Measurements from ENCODE around the gene CD1D. TPM values are rescaled to one million over a fixed set of nuclear protein-coding genes. Genes with fewer than 3 reads are reported as not detected.
"Not testable (repeated sequence)": the region's sequence is repeated elsewhere in the genome, so short reads cannot be mapped to it uniquely, and the experiment has no call there.

The CD1D gene
- total RNA-seq, 1 experiment from 2014 or later: 0.19 TPM

- peaks cover 37% of the 10 kb centered on the region for H3K27me3 Mint-ChIP-seq (ENCODE audit: insufficient read depth, unreplicated experiment)
- H3K36me3 Mint-ChIP-seq (ENCODE audit: insufficient read depth, unreplicated experiment): no peaks in the 10 kb centered on the region
- POLR2A ChIA-PET: no interaction called here
- no peak overlapping the region for H3K27ac Mint-ChIP-seq (ENCODE audit: low read depth, unreplicated experiment)
- no peaks in the 10 kb centered on the region for H3K9me3 Mint-ChIP-seq (ENCODE audit: unreplicated experiment)
- H3K4me1 Mint-ChIP-seq (ENCODE audit: insufficient read depth, unreplicated experiment): no peaks in the 10 kb centered on the region
- no TSS peak for BruUV-seq (replicated peaks)
- no peak overlapping the region for H3K4me3 Mint-ChIP-seq (ENCODE audit: unreplicated experiment)
- no peak for TF ChIP-seq CTCF (IDR thresholded peaks at IDR 0.05; ENCODE audit: unreplicated experiment)
- CTCF ChIA-PET: interaction anchor here (0.6 to 1.2 kb wide), 4 partner anchors 9 to 829 kb away, joined by 3 to 5 read pairs (median 3); no protein-coding TSS in a partner anchor
- DNase-seq (ENCODE audit: unreplicated experiment): peak; percentile 24
- intact Hi-C loops (cut with micrococcal nuclease): no loop called here
These were observed 11.6 kb upstream of the CD1D start for GRCh38 chr1:158169105-158169504.

- DNase-seq (ENCODE audit: unreplicated experiment); intact Hi-C loops (cut with micrococcal nuclease); H3K4me3 Mint-ChIP-seq (ENCODE audit: unreplicated experiment); POLR2A ChIA-PET; H3K9me3 Mint-ChIP-seq (ENCODE audit: unreplicated experiment); H3K36me3 Mint-ChIP-seq (ENCODE audit: insufficient read depth, unreplicated experiment); H3K4me1 Mint-ChIP-seq (ENCODE audit: insufficient read depth, unreplicated experiment); BruUV-seq (replicated peaks); H3K27ac Mint-ChIP-seq (ENCODE audit: low read depth, unreplicated experiment): not testable (repeated sequence)
- CTCF ChIA-PET: interaction anchor here (0.7 to 2.0 kb wide), 3 partner anchors 9 to 219 kb away, joined by 4 to 5 read pairs (median 4); no protein-coding TSS in a partner anchor
- H3K27me3 Mint-ChIP-seq (ENCODE audit: insufficient read depth, unreplicated experiment): peaks cover 29% of the 10 kb centered on the region
These were observed 4.8 kb upstream of the CD1D start for GRCh38 chr1:158175915-158176314.

GRCh38 chr1:158176399-158176798, 4.3 kb upstream of the CD1D start:
- Mint-ChIP-seq H3K27me3 (ENCODE audit: insufficient read depth, unreplicated experiment) (peaks cover 32% of the 10 kb centered on the region), H3K9me3 (ENCODE audit: unreplicated experiment) (no peaks in the 10 kb centered on the region), H3K36me3 (ENCODE audit: insufficient read depth, unreplicated experiment) (no peaks in the 10 kb centered on the region), H3K4me1 (ENCODE audit: insufficient read depth, unreplicated experiment) (peaks cover 9% of the 10 kb centered on the region), H3K4me3 (ENCODE audit: unreplicated experiment) (no peak overlapping the region), H3K27ac (ENCODE audit: low read depth, unreplicated experiment) (no peak overlapping the region)
- ChIA-PET POLR2A (no interaction called here), CTCF (interaction anchor here (0.7 to 1.8 kb wide), 2 partner anchors 35 to 220 kb away, joined by 3 to 4 read pairs; no protein-coding TSS in a partner anchor)
- BruUV-seq (replicated peaks): no TSS peak
- TF ChIP-seq CTCF (IDR thresholded peaks at IDR 0.05; ENCODE audit: unreplicated experiment): no peak
- intact Hi-C loops (cut with micrococcal nuclease): no loop called here
- no peak for DNase-seq (ENCODE audit: unreplicated experiment)

- BruUV-seq (replicated peaks); intact Hi-C loops (cut with micrococcal nuclease); H3K27ac Mint-ChIP-seq (ENCODE audit: low read depth, unreplicated experiment); DNase-seq (ENCODE audit: unreplicated experiment); H3K9me3 Mint-ChIP-seq (ENCODE audit: unreplicated experiment); POLR2A ChIA-PET; H3K4me3 Mint-ChIP-seq (ENCODE audit: unreplicated experiment); H3K36me3 Mint-ChIP-seq (ENCODE audit: insufficient read depth, unreplicated experiment); H3K4me1 Mint-ChIP-seq (ENCODE audit: insufficient read depth, unreplicated experiment): not testable (repeated sequence)
- CTCF ChIA-PET: interaction anchor here (0.7 to 1.8 kb wide), 2 partner anchors 34 to 221 kb away, joined by 3 to 4 read pairs; no protein-coding TSS in a partner anchor
- peaks cover 32% of the 10 kb centered on the region for H3K27me3 Mint-ChIP-seq (ENCODE audit: insufficient read depth, unreplicated experiment)
These were observed 3.6 kb upstream of the CD1D start for GRCh38 chr1:158176849-158177699.
